ENCODE measurements around the gene RNF215. TPM values are rescaled to one million over a fixed set of nuclear protein-coding genes. Genes with fewer than 3 reads are reported as not detected.

The RNF215 gene
- total RNA-seq, 4 donors from 2014 or later: 6.6 to 18.5 (median 15.0) TPM

DNA sequence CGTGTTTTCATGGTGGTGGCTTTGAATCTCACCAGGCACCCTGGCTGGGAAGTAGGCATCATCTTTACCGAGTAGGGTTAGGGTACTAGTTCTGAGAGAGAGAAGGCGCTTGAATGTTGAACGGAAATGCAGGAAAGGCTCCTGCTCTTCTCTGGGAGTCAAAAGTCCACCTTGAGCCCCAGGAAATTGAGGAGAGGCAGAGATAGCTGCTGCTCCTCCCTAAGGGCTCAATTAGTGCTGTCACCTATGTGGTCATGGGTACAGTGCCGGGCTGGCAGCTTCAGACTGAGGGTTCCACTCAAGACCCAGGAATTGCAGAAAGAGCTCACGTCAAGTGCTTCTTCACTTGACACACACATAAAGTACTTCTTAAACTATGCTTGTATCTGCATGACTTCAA lies 28.7 kb downstream of the RNF215 start:
- no peak for DNase-seq (ENCODE audit: extremely low spot score)
- peaks cover 0 to 6% (median 0%) of the 10 kb centered on the region in 4 donors for H3K36me3 ChIP-seq
- WGBS: 96% methylated on average over 6 of the region's 6 CpGs
- no peaks in the 10 kb centered on the region for H3K9me3 ChIP-seq
- no peaks in the 10 kb centered on the region for H3K27me3 ChIP-seq
- H3K27ac ChIP-seq (replicated peaks in 1 of 4): no peak overlapping the region
- no peak overlapping the region for H3K4me3 ChIP-seq
- intact Hi-C loops (cut with DNase I): loop anchor here (2.0 kb wide), 1 partner anchor 72 kb away; no protein-coding TSS in a partner anchor
- TF ChIP-seq EP300 (IDR thresholded peaks at IDR 0.05): no peak
- TF ChIP-seq POLR2AphosphoS5 (IDR thresholded peaks at IDR 0.05): no peak
- TF ChIP-seq, protein P1, sequence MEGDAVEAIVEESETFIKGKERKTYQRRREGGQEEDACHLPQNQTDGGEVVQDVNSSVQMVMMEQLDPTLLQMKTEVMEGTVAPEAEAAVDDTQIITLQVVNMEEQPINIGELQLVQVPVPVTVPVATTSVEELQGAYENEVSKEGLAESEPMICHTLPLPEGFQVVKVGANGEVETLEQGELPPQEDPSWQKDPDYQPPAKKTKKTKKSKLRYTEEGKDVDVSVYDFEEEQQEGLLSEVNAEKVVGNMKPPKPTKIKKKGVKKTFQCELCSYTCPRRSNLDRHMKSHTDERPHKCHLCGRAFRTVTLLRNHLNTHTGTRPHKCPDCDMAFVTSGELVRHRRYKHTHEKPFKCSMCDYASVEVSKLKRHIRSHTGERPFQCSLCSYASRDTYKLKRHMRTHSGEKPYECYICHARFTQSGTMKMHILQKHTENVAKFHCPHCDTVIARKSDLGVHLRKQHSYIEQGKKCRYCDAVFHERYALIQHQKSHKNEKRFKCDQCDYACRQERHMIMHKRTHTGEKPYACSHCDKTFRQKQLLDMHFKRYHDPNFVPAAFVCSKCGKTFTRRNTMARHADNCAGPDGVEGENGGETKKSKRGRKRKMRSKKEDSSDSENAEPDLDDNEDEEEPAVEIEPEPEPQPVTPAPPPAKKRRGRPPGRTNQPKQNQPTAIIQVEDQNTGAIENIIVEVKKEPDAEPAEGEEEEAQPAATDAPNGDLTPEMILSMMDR (IDR thresholded peaks at IDR 0.05): no peak
- no peak for TF ChIP-seq POLR2A (IDR thresholded peaks at IDR 0.05; ENCODE audit: low read depth)
- H3K4me1 ChIP-seq: peaks cover 30 to 38% (median 36%) of the 10 kb centered on the region in 4 donors

DNA sequence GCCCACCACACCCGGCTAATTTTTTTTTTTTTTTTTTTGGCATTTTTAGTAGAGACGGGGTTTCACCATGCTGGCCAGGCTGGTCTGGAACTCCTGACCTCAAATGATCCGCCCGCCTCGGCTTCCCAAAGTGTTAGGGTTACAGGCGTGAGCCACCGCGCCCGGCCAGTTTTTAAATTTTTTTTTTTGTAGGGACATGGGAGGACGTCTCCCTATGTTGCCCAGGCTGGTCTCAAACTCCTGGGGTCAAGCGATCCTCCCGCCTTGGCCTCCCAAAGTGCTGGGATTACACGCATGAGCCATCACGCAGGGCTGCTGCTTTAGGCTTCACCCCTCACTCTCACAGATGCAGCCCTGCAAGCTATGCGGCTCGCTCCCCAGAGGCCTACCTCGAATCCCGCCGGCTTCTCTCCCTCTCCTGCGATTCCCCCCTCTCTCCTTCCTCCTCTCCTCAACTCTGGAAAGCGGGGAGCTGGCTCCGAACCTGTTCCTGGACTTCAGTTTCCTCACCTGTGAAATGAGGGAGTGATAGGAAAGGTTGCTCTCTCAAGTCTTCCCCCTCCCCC lies 29.5 kb downstream of the RNF215 start:
- TF ChIP-seq, protein P1 (IDR thresholded peaks at IDR 0.05): no peak
- no peak for DNase-seq (ENCODE audit: extremely low spot score)
- 60% methylated on average over 22 of the region's 22 CpGs for WGBS
- intact Hi-C loops (cut with DNase I): loop anchor here (2.0 kb wide), 1 partner anchor 71 kb away; no protein-coding TSS in a partner anchor
- H3K27me3 ChIP-seq: no peaks in the 10 kb centered on the region
- peaks cover 30 to 45% (median 43%) of the 10 kb centered on the region in 4 donors for H3K4me1 ChIP-seq
- H3K4me3 ChIP-seq: peak overlapping the region; percentile 75 to 82 (median 81)
- H3K27ac ChIP-seq (replicated peaks in 1 of 4): no peak overlapping the region
- no peaks in the 10 kb centered on the region for H3K9me3 ChIP-seq
- peaks cover 2 to 12% (median 3%) of the 10 kb centered on the region in 4 donors for H3K36me3 ChIP-seq

DNA sequence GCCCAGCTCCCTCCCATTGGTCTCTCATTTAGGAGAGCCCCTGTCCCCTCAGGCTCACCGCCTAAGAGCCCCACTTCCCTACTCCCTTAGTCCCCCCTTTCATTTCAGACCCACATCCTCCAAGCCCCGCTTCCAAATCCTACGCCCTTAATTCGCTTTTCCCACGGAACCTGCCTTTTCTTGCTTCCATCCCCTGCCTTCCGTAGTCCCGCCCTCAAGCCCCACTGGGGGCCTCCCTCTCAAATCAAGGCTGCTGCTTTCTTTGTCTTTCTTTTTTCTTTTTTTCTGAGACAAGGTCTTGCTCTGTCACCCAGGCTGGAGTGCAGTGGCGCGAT lies 30.0 kb downstream of the RNF215 start:
- Histone ChIP-seq H3K4me1 (peaks cover 30 to 50% (median 48%) of the 10 kb centered on the region in 4 donors), H3K27ac (replicated peaks in 1 of 4) (peak overlapping the region; percentile 94 to 97 (median 96)), H3K9me3 (no peaks in the 10 kb centered on the region), H3K4me3 (peak overlapping the region; percentile 75 to 82 (median 81)), H3K27me3 (no peaks in the 10 kb centered on the region), H3K36me3 (peaks cover 7 to 17% (median 8%) of the 10 kb centered on the region in 4 donors)
- intact Hi-C loops (cut with DNase I): no loop called here
- no peak for DNase-seq (ENCODE audit: extremely low spot score)
- WGBS: 1% methylated on average over 9 of the region's 9 CpGs
- TF ChIP-seq, protein P1 (IDR thresholded peaks at IDR 0.05): no peak
- TF ChIP-seq POLR2AphosphoS5 (IDR thresholded peaks at IDR 0.05): no peak

DNA sequence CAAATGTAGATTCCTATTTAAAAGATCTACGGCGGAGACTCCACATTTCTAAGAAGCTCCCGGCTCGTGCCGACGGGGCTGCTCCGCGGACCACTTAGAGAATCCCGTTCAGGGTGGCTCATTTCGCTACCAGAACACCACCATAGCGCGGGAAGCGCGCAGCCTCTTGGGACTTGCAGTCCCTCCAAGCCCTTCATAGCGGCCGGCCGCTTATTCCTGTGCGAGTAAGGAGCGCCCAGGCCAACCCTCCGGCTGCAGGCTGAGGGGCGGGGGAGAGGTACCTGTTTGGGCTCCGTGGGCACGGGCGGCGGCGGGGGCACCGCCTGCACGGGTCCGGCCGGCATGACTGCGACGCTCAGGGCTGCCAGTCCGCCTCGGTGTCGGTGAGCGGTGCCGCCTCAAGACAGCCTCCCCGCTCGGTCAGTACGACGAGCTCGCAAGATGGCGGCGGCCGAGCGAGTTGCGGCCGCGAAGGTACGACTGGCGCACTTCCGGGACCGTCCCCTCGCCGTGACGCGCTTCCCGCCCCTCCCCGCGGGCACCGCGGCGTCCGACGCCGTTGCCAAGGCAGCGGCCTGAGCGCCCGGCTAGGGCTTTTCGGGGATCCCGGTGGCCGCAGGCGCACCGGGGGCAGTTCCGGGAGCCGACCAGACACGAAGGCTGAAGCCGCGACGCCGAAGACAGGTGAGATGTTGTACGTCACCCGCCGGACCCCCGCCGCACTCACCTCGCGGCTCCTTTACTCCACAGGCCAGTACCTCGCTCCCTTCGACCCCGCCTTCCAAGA lies 30.6 kb downstream of the RNF215 start, which contains the start of the genes CCDC157 and SF3A1:
TSS of gene CCDC157 (plus strand) at position 559 of the 787 bp plus-strand sequence. CDS start 8,994 bp downstream, outside the sequence.
TSS of gene SF3A1 (minus strand) at position 446 of the 787 bp plus-strand sequence. CDS start at position 344, 102 bp downstream.
- peak within 1 kb of the TSS; percentile 75 to 82 (median 81) for H3K4me3 ChIP-seq
- H3K9me3 ChIP-seq: no peaks in the 10 kb centered on the region
- H3K4me1 ChIP-seq: peaks cover 30 to 56% (median 48%) of the 10 kb centered on the region in 4 donors
- TF ChIP-seq, protein P1 (IDR thresholded peaks at IDR 0.05): peak in 1 of 3 experiments; percentile 20
- peak; percentile 95 to 98 for TF ChIP-seq POLR2AphosphoS5 (IDR thresholded peaks at IDR 0.05)
- TF ChIP-seq EP300 (IDR thresholded peaks at IDR 0.05): peak; percentile 28
- TF ChIP-seq POLR2A (IDR thresholded peaks at IDR 0.05; ENCODE audit: low read depth): peak; percentile 82
- intact Hi-C loops (cut with DNase I): no loop called here
- peaks cover 13 to 23% (median 14%) of the 10 kb centered on the region in 4 donors for H3K36me3 ChIP-seq
- peak within 1 kb of the TSS; percentile 94 to 97 (median 96) for H3K27ac ChIP-seq (replicated peaks in 1 of 4)
- DNase-seq (ENCODE audit: extremely low spot score): peak; percentile 96
- 0% methylated on average over 10 of the region's 91 CpGs for WGBS
- no peaks in the 10 kb centered on the region for H3K27me3 ChIP-seq

Measured in esophagus muscularis mucosa (tissue), 4 donors.